ENCODE measurements around the gene TESK2. TPM values are rescaled to one million over a fixed set of nuclear protein-coding genes. Genes with fewer than 3 reads are reported as not detected.

Gene TESK2
- total RNA-seq, 1 donor from 2014 or later: 8.0 TPM

DNA sequence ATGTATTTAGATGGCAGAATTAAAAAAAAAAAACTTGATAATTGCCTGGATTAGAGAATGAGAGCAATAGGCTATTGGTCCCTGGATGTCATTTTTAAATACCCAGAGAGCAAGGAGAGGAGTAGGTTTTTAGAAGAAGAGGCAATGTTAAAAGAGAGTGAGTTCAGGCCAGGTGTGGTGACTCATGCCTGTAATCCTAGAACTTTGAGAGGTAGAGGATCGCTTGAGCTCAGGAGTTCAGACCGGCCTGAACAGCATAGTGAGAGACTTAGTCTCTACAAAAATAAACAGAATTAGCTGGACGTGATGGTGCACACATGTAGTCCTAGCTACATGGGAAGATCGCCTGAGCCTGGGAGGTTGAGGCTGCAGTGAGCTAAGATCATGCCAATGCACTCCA, 134.8 kb downstream of the TESK2 start:
- DNase-seq (ENCODE audit: low spot score): no peak
- Mint-ChIP-seq H3K27ac (ENCODE audit: unreplicated experiment) (no peak overlapping the region), H3K4me3 (ENCODE audit: unreplicated experiment) (no peak overlapping the region), H3K4me1 (ENCODE audit: unreplicated experiment) (peaks cover 22% of the 10 kb centered on the region), H3K36me3 (ENCODE audit: low read depth, unreplicated experiment) (no peaks in the 10 kb centered on the region), H3K9me3 (ENCODE audit: unreplicated experiment) (no peaks in the 10 kb centered on the region), H3K27me3 (ENCODE audit: unreplicated experiment) (no peaks in the 10 kb centered on the region)
- TF ChIP-seq, protein P1, sequence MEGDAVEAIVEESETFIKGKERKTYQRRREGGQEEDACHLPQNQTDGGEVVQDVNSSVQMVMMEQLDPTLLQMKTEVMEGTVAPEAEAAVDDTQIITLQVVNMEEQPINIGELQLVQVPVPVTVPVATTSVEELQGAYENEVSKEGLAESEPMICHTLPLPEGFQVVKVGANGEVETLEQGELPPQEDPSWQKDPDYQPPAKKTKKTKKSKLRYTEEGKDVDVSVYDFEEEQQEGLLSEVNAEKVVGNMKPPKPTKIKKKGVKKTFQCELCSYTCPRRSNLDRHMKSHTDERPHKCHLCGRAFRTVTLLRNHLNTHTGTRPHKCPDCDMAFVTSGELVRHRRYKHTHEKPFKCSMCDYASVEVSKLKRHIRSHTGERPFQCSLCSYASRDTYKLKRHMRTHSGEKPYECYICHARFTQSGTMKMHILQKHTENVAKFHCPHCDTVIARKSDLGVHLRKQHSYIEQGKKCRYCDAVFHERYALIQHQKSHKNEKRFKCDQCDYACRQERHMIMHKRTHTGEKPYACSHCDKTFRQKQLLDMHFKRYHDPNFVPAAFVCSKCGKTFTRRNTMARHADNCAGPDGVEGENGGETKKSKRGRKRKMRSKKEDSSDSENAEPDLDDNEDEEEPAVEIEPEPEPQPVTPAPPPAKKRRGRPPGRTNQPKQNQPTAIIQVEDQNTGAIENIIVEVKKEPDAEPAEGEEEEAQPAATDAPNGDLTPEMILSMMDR (IDR thresholded peaks at IDR 0.05; ENCODE audit: unreplicated experiment): no peak

DNA sequence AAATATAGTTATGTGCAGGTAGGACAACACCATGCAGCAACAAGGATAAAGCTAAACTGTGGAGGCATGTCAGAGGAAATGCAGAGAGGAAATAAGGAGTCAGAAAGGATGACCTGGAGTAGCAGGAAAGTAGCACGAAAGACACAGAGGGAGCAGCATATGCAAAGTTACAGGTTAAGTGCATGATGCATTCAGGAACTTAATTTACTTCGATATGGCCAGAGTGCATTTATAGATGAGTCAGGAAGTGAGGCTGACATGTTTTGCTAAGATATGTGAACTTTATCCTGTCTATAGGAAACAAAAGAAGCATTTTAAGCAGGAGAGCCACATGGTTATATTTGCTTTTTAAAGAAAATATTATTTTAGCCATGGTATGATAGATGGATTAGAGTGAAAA, 135.3 kb downstream of the TESK2 start:
- TF ChIP-seq, protein P1 (IDR thresholded peaks at IDR 0.05; ENCODE audit: unreplicated experiment): no peak
- H3K4me3 Mint-ChIP-seq (ENCODE audit: unreplicated experiment): no peak overlapping the region
- no peak for DNase-seq (ENCODE audit: low spot score)
- no peaks in the 10 kb centered on the region for H3K27me3 Mint-ChIP-seq (ENCODE audit: unreplicated experiment)
- no peak overlapping the region for H3K27ac Mint-ChIP-seq (ENCODE audit: unreplicated experiment)
- no peaks in the 10 kb centered on the region for H3K36me3 Mint-ChIP-seq (ENCODE audit: low read depth, unreplicated experiment)
- peaks cover 20% of the 10 kb centered on the region for H3K4me1 Mint-ChIP-seq (ENCODE audit: unreplicated experiment)
- no peaks in the 10 kb centered on the region for H3K9me3 Mint-ChIP-seq (ENCODE audit: unreplicated experiment)

DNA sequence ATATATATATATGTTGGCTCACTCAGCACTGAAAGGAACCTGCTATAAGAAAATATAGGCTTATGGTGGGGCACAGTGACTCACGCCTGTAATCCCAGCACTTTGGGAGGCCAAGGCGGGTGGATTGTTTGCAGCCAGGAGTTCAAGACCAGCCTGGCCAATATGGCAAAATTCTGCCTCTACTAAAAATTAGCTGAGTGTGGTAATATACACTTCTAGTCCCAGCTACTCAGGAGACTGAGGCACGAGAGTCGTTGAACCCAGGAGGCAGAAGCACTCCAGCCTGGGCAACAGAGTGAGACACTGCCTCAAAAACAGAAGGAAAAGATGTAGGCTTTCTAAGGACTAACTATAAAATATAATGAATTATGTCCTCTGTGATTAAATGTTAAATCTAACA, 136.1 kb downstream of the TESK2 start:
- no peak overlapping the region for H3K4me3 Mint-ChIP-seq (ENCODE audit: unreplicated experiment)
- no peaks in the 10 kb centered on the region for H3K36me3 Mint-ChIP-seq (ENCODE audit: low read depth, unreplicated experiment)
- H3K9me3 Mint-ChIP-seq (ENCODE audit: unreplicated experiment): no peaks in the 10 kb centered on the region
- H3K4me1 Mint-ChIP-seq (ENCODE audit: unreplicated experiment): peaks cover 12% of the 10 kb centered on the region
- no peaks in the 10 kb centered on the region for H3K27me3 Mint-ChIP-seq (ENCODE audit: unreplicated experiment)
- no peak overlapping the region for H3K27ac Mint-ChIP-seq (ENCODE audit: unreplicated experiment)
- TF ChIP-seq, protein P1 (IDR thresholded peaks at IDR 0.05; ENCODE audit: unreplicated experiment): no peak
- DNase-seq (ENCODE audit: low spot score): no peak

DNA sequence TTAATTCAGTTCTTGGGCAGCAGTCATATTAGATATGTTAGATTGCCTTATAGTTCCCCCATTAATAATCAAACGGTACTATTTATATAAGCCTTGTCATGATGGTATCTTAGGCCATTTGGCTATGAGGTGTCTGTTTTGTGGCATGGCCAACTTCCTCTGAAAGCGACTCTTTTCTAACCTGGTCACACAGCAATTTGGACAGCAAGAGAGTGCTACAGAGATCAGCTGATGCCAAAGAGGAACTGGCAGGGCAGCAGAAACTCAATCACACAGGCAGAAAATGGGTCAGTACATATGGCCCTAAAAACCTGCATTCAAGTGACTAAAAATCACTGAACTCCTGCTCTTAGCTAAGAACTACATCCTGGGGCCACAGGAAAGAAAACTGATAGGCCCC, 137.3 kb downstream of the TESK2 start:
- H3K27ac Mint-ChIP-seq (ENCODE audit: unreplicated experiment): no peak overlapping the region

DNA sequence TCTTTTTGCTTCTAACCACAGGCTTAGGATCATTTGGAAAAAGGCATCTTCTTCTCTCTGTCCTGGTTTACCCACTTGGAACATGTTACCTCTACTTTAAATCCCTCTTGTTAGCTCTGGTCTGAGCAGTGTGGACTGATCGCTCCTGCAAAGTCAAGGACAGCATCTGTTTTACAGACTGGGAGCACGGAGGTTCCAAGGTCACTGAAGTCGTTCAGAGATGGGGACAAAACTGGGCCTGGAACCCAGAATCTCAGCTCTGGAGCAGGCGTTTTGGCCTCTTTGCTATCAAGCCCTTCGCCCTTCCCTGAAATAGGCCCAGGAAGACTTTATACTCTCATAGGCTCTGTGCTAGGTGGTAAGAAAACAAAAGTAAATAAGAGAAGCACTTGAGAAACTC, 139.5 kb downstream of the TESK2 start:
- Mint-ChIP-seq H3K27ac (ENCODE audit: unreplicated experiment) (no peak overlapping the region), H3K36me3 (ENCODE audit: low read depth, unreplicated experiment) (peaks cover 7% of the 10 kb centered on the region), H3K4me1 (ENCODE audit: unreplicated experiment) (peaks cover 9% of the 10 kb centered on the region), H3K9me3 (ENCODE audit: unreplicated experiment) (no peaks in the 10 kb centered on the region), H3K27me3 (ENCODE audit: unreplicated experiment) (peaks cover 1% of the 10 kb centered on the region), H3K4me3 (ENCODE audit: unreplicated experiment) (no peak overlapping the region)
- TF ChIP-seq, protein P1 (IDR thresholded peaks at IDR 0.05; ENCODE audit: unreplicated experiment): no peak
- no peak for DNase-seq (ENCODE audit: low spot score)

More for the DNA sequence above, 137.3 kb downstream of the TESK2 start:
- H3K4me3 Mint-ChIP-seq (ENCODE audit: unreplicated experiment): no peak overlapping the region
- TF ChIP-seq, protein P1 (IDR thresholded peaks at IDR 0.05; ENCODE audit: unreplicated experiment): no peak
- H3K27me3 Mint-ChIP-seq (ENCODE audit: unreplicated experiment): no peaks in the 10 kb centered on the region
- H3K4me1 Mint-ChIP-seq (ENCODE audit: unreplicated experiment): peaks cover 11% of the 10 kb centered on the region
- no peak for DNase-seq (ENCODE audit: low spot score)
- no peaks in the 10 kb centered on the region for H3K36me3 Mint-ChIP-seq (ENCODE audit: low read depth, unreplicated experiment)
- no peaks in the 10 kb centered on the region for H3K9me3 Mint-ChIP-seq (ENCODE audit: unreplicated experiment)
